Adrenal gland (tissue), 5 donors: ENCODE measurements around the gene SPR.

Experiments used
- CTCF ChIP-seq, 6 experiments: fragments of 450-650 bp in 4 of 6; fragments of 200-600 bp in 2 of 6; sonication (generic) in 1 of 6; IDR thresholded peaks; 1 replicate in 5 of 6; 2 replicates in 1 of 6; pipeline versions ENCODE4 v1.5.1 to v1.8.0; 2016 to 2021; ENCODE audit warnings: antibody characterized with exemption in 6 of 6, mild to moderate bottlenecking in 2 of 6, moderate library complexity in 1 of 6
- POLR2A ChIP-seq, 2 donors: fragments of 450-650 bp; IDR thresholded peaks; one replicate each; pipeline ENCODE4 v1.6.1; 2017; ENCODE audit warnings: antibody characterized with exemption in 2 of 2, mild to moderate bottlenecking in 2 of 2, moderate library complexity in 1 of 2
- donor health status: DM: no; HTN: no; CAD: no.

DNA sequence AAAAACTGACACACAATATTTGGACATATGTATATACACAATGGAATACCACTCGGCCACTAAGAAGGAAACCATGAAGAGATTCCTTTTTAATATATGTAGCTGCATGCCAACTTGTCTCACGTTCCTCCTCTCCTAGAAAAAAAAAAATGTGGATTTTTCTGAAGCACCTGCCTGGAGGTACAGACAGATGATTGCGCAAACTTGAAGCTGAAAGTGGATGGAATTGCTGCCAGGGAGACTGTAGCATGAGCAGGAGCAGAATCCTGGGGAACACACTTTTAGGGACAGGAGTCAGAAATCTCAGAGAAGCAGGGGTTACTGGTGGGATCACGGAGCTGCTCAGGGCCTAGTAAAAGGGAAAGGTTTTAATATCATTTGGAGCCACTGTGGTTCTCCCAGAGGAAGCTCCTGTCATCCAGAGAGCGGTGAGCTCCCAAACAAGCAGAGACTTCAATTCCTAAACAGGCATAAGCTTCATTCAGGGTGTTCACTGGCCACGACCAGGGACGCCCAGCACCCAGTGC lies 640 bp upstream of the SPR start:
- TF ChIP-seq CTCF (IDR thresholded peaks at IDR 0.05) (no peak), POLR2A (IDR thresholded peaks at IDR 0.05) (no peak)
